B cell (primary cell): ENCODE data around the gene GPR37L1. TPM values are rescaled to one million over a fixed set of nuclear protein-coding genes. Genes with fewer than 3 reads are reported as not detected.

Experiments used
- ATAC-seq: fragments of 200-7000 bp; cut with Tn5 transposase; one replicate; pipeline ENCODE4 v1.10.0; 2021; ENCODE audit warnings: low read depth, mild to moderate bottlenecking, moderate number of reproducible peaks, moderate library complexity
- CTCF ChIA-PET: fragments of 350-600 bp; sonication (Branson Sonifier 250); formaldehyde crosslinking; loops from one replicate; lab custom pipeline; 2021; ENCODE audit warnings: antibody characterized with exemption, inconsistent platforms; lab: Charles Lee
- POLR2A ChIA-PET: fragments of 350-600 bp; sonication (Branson Sonifier 250); formaldehyde crosslinking; loops from one replicate; lab custom pipeline; 2021; ENCODE audit warnings: antibody characterized with exemption; lab: Charles Lee
- DNase-seq: peaks from one replicate; pipeline ENCODE4 v3.0.0; 2013
- H2AFZ ChIP-seq: 2 replicates; pipeline ENCODE4 v1.6.1; 2012; ENCODE audit warnings: mild to moderate bottlenecking, low read depth, low read length; ENCODE audit not compliant: insufficient read depth, poor library complexity, severe bottlenecking
- H3K27ac ChIP-seq, 2 donors: 1 replicate in 1 of 2; 2 replicates in 1 of 2; pipeline ENCODE4 v1.5.1; 2012 to 2013; ENCODE audit warnings: low read length in 2 of 2, mild to moderate bottlenecking in 2 of 2, moderate library complexity in 1 of 2
- H3K27me3 ChIP-seq, 4 experiments: fragments of 200-600 bp in 1 of 4; sonication (generic) in 1 of 4; replicated peaks in 1 of 4; 1 replicate in 2 of 4; 2 replicates in 2 of 4; pipeline versions ENCODE4 v1.6.1 to v1.7.0; 2013 to 2016; ENCODE audit warnings: low read length in 3 of 4, mild to moderate bottlenecking in 2 of 4, mixed read lengths in 1 of 4, moderate library complexity in 1 of 4; ENCODE audit not compliant: insufficient read depth in 4 of 4, control insufficient read depth in 3 of 4; ENCODE audit errors: control extremely low read depth in 1 of 4
- H3K36me3 ChIP-seq, 2 experiments: replicated peaks in 1 of 2; 1 replicate in 1 of 2; 2 replicates in 1 of 2; pipeline versions ENCODE4 v1.6.1 to v1.7.1; 2013; ENCODE audit warnings: low read length in 1 of 2; ENCODE audit not compliant: insufficient read depth in 2 of 2, control insufficient read depth in 1 of 2; ENCODE audit errors: control extremely low read depth in 1 of 2, extremely low read depth in 1 of 2
- H3K4me1 ChIP-seq, 2 donors: fragments of 200-600 bp in 1 of 2; sonication (generic) in 1 of 2; 1 replicate in 1 of 2; 2 replicates in 1 of 2; pipeline versions ENCODE4 v1.5.1 to v1.6.1; 2013 to 2017; ENCODE audit warnings: low read length in 2 of 2; ENCODE audit not compliant: control insufficient read depth in 2 of 2, insufficient read depth in 2 of 2
- H3K4me2 ChIP-seq: replicated peaks from 2 replicates; pipeline ENCODE3; 2012; ENCODE audit warnings: mild to moderate bottlenecking, low read depth, low read length; ENCODE audit not compliant: poor library complexity, severe bottlenecking
- H3K4me3 ChIP-seq, 5 experiments: fragments of 200-600 bp in 1 of 5; sonication (generic) in 1 of 5; 1 replicate in 3 of 5; 2 replicates in 2 of 5; pipeline versions ENCODE4 v1.5.1 to v1.7.0; 2011 to 2016; ENCODE audit warnings: low read length in 4 of 5, mild to moderate bottlenecking in 4 of 5, low read depth in 2 of 5, control low read depth in 1 of 5, moderate library complexity in 1 of 5; ENCODE audit not compliant: insufficient read depth in 1 of 5; ENCODE audit errors: control extremely low read depth in 1 of 5, extremely low read depth in 1 of 5
- H3K79me2 ChIP-seq: fragments of 200-600 bp; sonication (generic); one replicate; pipeline ENCODE4 v1.6.0; 2016; ENCODE audit warnings: low read length; ENCODE audit not compliant: control insufficient read depth, insufficient read depth
- H3K9ac ChIP-seq: fragments of 200-600 bp; sonication (generic); 2 replicates; pipeline ENCODE4 v1.6.1; 2017; ENCODE audit warnings: mild to moderate bottlenecking, low read length, moderate library complexity
- H3K9me3 ChIP-seq, 3 donors: one replicate each; pipeline versions ENCODE4 v1.6.1 to v1.7.1; 2013; ENCODE audit warnings: low read length in 2 of 3; ENCODE audit not compliant: control insufficient read depth in 2 of 3, insufficient read depth in 1 of 3; ENCODE audit errors: control extremely low read depth in 1 of 3
- H4K20me1 ChIP-seq: 2 replicates; pipeline ENCODE4 v1.6.0; 2012; ENCODE audit warnings: mild to moderate bottlenecking, low read length; ENCODE audit not compliant: insufficient read depth, control insufficient read depth, poor library complexity, severe bottlenecking
- H3K27ac Mint-ChIP-seq: one replicate; pipeline ENCODE4 v1.8.0; 2021; ENCODE audit warnings: mixed read lengths
- H3K27me3 Mint-ChIP-seq: one replicate; pipeline ENCODE4 v1.8.0; 2021; ENCODE audit warnings: mixed read lengths
- H3K4me1 Mint-ChIP-seq: one replicate; pipeline ENCODE4 v1.8.0; 2021; ENCODE audit warnings: mixed read lengths
- H3K4me3 Mint-ChIP-seq: one replicate; pipeline ENCODE4 v1.8.0; 2021; ENCODE audit warnings: mixed read lengths
- H3K9me3 Mint-ChIP-seq: one replicate; pipeline ENCODE4 v1.8.0; 2022; ENCODE audit warnings: mixed read lengths; ENCODE audit not compliant: insufficient read depth
- CTCF ChIP-seq: fragments of 200-600 bp; IDR thresholded peaks from one replicate; pipeline ENCODE4 v1.8.0; 2022; ENCODE audit warnings: antibody characterized with exemption, mild to moderate bottlenecking
- EZH2 ChIP-seq: IDR thresholded peaks from 2 replicates; pipeline ENCODE4 v1.6.1; 2012; ENCODE audit warnings: borderline replicate concordance, low read depth, mild to moderate bottlenecking, moderate library complexity, low read length; ENCODE audit not compliant: insufficient read depth, poor library complexity, severe bottlenecking
- WGBS: methylation state at CpG from one replicate; pipeline ENCODE4 v1.1.5; 2013; ENCODE audit warnings: missing lambda C conversion rate; ENCODE audit not compliant: insufficient coverage; 5-methylcytosine and 5-hydroxymethylcytosine counted together
- intact Hi-C: fragments of 100-400 bp; cut with micrococcal nuclease; formaldehyde crosslinking; loops from one replicate; pipeline ENCODE4 v1.10.0; 2022
- polyA plus RNA-seq: library from polyadenylated mRNA; depleted of rRNA; stranded (reverse); fragments of >200 nt; gene quantifications from 2 replicates; pipeline ENCODE4 v1.2.3, GENCODE V29; 2012
- total RNA-seq, 2 donors: library from RNA; stranded (reverse); fragments of 120-200 nt in 1 of 2; gene quantifications; 1 replicate in 1 of 2; 2 replicates in 1 of 2; pipeline versions ENCODE4 v1.2.3 to v1.2.4, GENCODE V29; 2013 to 2022

The GPR37L1 gene
- total and polyA plus RNA-seq, 2 donors (not counting 1 experiment from before 2014, with no cell fraction given), result not detected

- Histone ChIP-seq H3K4me3 (peak within 1 kb of the TSS; percentile 69 to 92 (median 73)), H3K4me1 (peaks cover 66 to 77% of the 10 kb centered on the region in 2 donors), H3K79me2 (peaks cover 40% of the 10 kb centered on the region), H3K9me3 (no peaks in the 10 kb centered on the region), H3K27me3 (no peaks in the 10 kb centered on the region), H3K4me2 (peak within 1 kb of the TSS; percentile 91), H3K27ac (peak within 1 kb of the TSS; percentile 89 to 93), H4K20me1 (peaks cover 7% of the 10 kb centered on the region), H2AFZ (peak within 1 kb of the TSS; percentile 69), H3K36me3 (peaks cover 7 to 23% of the 10 kb centered on the region in 2 experiments), H3K9ac (peak within 1 kb of the TSS; percentile 83)
- intact Hi-C loops, result loop anchor here (1.0 to 10.0 kb wide), 7 partner anchors 16 to 804 kb away; partner anchors contain the start of genes ARL8A, CSRP1, CYB5R1 and IPO9
- Mint-ChIP-seq H3K27ac (peak within 1 kb of the TSS; percentile 94), H3K9me3 (no peaks in the 10 kb centered on the region), H3K4me1 (peaks cover 83% of the 10 kb centered on the region), H3K4me3 (peak within 1 kb of the TSS; percentile 93), H3K27me3 (no peaks in the 10 kb centered on the region)
- DNase-seq (peak; percentile 82), ATAC-seq (peak; percentile 56)
- 6% methylated on average over 15 of the region's 17 CpGs for WGBS
- ChIA-PET POLR2A (interaction anchor here (0.9 to 1.3 kb wide), 2 partner anchors 17 to 181 kb away, joined by 3 read pairs; partner anchors contain the start of gene UBE2T), CTCF (interaction anchor here (0.8 to 2.0 kb wide), 14 partner anchors 9 to 560 kb away, joined by 3 to 11 read pairs (median 4); partner anchors contain the start of gene LGR6)
- TF ChIP-seq EZH2 (no peak), CTCF (peak; percentile 69)
Measured at GRCh38 chr1:202160377-202160940, 37.7 kb downstream of the GPR37L1 start, which contains the start of gene PTPN7. Gene PTPN7 (minus strand): TSS chr1:202160602. CDS start chr1:202159402, 1,200 bp downstream.
